RKO (cell line): ENCODE results near the gene TNMD.
"Not testable (repeated sequence)": the region's sequence is repeated elsewhere in the genome, so short reads cannot be mapped to it uniquely, and the experiment has no call there.

Experiments
- DNase-seq: peaks from one replicate; pipeline ENCODE4 v3.0.0-alpha.2; 2016; ENCODE audit warnings: low spot score

The TNMD gene

GRCh38 chrX:100584611-100585010 is at the start of gene TNMD:
Gene TNMD (plus strand): TSS chrX:100584936. CDS start chrX:100585019, 83 bp downstream.
- DNase-seq: no peak

- DNase-seq: not testable (repeated sequence)
Observed at GRCh38 chrX:100565534-100565933, 19.2 kb upstream of the TNMD start.

DNA sequence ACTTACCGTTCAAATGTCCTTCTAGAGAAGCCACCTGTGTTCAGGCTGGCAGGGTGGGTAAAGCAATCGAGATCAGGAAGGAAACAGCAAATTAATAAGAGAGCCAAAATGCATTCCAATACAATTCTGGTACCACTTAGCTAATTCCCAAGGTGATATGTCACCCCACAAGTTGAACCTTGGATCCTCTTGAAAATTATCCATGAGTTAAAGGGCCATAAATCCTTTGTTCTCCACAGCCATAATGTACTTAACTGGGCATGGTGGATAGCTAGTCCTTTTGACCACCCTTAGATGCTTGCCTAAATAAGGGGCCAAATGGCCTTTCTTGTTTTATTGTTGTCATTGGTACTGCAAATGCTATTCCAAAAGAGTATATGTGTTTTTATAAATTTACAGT is 2.0 kb downstream of the TNMD start:
- no peak for DNase-seq

- DNase-seq: no peak
Observed at GRCh38 chrX:100587861-100588260, 3.1 kb downstream of the TNMD start.

DNA sequence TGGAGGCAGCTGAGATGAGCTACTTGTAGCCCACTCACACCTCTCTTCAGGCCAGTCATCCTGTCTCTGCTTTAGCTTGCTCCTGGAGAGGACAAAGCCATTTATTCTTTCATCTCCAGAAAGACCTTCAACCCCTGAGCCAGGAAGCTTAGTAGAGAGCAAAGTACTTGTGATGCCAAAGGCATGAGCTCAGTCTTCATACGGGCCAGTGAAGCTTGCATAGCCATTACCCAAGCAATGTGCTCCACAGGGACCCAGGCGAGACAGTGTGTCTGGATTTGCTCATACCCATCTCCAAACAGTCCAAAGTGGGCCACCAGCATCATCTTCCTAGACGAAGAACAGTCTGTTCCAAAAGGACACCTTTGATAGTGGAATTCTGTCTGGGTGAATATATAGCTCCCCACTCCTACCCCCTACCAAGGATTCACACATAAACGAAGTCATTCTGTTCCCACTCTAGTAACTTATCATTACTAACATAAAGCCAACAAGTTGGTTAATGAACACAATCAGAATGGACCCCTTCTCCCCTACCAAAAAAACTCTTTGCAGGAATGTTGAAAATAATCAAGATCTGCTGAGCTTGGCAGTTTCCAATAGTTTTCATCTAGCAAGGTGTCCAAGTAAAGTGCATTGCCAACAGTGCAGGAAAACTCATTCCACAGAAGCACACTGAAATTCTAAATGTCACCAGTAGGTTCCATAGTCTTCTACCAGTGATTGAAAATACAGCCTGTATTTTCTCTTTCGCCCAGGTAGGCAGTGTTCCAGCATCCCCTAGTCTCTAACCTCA is 6.7 kb downstream of the TNMD start:
- DNase-seq: no peak

- DNase-seq: no peak
Observed at GRCh38 chrX:100593126-100593525, 8.4 kb downstream of the TNMD start.

DNA sequence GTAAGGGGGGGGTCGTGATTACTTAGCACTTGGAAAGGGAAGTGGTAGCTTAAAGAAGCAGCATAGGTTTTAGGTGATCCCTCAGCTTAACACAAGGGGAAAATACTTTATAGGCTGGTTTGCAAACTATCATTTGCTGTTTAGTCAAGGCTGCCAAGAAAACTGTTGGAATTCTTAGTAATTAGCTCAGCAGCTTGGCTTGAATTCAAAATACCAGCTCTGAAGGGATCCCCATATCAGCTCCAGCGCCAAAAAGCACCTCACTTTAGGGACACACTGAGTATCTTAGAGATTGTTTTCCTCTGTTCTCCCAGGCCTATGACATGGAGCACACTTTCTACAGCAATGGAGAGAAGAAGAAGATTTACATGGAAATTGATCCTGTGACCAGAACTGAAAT is 8.8 kb downstream of the TNMD start:
- no peak for DNase-seq

- DNase-seq: no peak
Observed at GRCh38 chrX:100596601-100597000, 11.9 kb downstream of the TNMD start.

DNA sequence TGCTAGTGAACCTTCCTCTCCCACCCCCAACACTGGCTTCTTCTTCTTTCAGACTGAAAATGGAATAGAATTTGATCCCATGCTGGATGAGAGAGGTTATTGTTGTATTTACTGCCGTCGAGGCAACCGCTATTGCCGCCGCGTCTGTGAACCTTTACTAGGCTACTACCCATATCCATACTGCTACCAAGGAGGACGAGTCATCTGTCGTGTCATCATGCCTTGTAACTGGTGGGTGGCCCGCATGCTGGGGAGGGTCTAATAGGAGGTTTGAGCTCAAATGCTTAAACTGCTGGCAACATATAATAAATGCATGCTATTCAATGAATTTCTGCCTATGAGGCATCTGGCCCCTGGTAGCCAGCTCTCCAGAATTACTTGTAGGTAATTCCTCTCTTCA is 14.7 kb downstream of the TNMD start:
- DNase-seq: no peak

DNA sequence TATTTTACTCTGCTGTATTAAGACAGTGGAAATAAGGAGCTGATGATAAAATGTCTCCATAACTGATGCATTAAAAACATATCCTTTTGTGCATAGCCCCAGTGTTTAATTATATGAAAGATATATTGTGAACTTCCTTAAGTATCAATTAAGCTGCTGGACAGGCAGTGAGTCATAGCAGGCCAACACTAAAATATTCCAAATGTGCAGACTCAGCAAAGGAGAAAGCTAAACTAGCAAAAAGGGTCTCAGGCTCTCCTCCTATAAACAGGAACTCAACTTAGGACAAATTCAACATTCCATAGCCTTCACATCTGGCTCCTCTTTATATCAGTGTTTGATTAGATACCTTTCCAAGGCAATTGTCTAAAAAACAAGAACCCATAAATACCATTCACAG is 15.6 kb downstream of the TNMD start:
- DNase-seq: no peak

- no peak for DNase-seq
Observed at GRCh38 chrX:100600758-100601157, 16.0 kb downstream of the TNMD start.

DNA sequence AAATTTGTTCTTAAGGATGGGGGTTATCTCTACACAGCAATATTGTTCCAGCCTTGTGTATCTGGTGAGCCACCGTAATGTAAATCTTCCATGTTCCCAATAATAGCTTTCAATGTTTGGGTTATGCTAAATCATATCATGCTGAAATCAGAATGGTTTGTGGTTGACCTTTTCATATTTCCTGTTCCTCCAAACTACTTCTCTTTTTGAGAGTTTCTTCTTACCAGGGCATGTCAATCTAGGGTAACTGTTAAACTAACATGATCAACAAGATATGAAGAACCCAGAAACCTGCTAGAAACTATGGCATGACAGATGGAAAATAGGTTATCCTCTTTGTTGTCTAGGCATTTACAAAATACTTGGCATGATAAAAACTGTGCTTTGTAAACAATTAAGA is 22.0 kb downstream of the TNMD start:
- no peak for DNase-seq

GRCh38 chrX:100609591-100609990 is 24.9 kb downstream of the TNMD start:
- peak; percentile 12 for DNase-seq

DNA sequence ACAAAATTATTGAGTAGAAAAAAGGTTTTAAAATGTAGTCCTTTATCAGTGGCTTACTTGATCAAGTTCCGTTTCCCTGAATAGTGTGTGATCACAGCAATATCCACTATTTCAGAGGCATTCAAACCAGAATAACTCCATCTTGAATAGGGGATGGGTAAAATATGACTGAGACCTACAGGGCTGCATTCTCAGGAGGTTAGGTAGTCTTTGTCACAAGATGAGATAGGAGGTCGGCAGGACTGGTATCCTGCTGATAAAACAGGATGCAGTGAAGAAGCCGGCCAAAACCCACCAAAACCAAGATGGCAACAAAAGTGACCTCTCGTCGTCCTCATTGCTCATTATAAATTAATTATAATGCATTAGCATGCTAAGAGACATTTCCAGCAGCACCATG is 27.2 kb downstream of the TNMD start:
- DNase-seq: no peak

DNA sequence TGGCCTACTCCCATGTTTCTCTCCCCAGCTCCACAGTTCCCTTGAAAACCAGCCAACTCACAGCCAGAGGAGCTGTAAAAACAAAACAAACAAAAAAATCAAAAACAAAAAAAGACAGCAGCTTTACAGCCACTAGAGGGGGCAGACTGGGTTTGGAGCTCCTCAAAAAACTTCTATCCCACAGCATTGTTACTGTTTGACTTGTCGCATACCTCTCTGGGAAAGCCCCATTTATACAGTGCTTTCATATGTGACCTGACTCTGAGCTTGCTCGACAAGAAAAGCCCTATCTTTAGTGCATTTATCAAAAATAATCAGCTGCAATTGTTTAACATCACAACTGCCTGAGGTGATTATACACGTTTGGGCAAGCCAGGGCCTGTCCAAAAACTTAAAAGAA is 30.3 kb downstream of the TNMD start:
- peak; percentile 72 for DNase-seq

DNA sequence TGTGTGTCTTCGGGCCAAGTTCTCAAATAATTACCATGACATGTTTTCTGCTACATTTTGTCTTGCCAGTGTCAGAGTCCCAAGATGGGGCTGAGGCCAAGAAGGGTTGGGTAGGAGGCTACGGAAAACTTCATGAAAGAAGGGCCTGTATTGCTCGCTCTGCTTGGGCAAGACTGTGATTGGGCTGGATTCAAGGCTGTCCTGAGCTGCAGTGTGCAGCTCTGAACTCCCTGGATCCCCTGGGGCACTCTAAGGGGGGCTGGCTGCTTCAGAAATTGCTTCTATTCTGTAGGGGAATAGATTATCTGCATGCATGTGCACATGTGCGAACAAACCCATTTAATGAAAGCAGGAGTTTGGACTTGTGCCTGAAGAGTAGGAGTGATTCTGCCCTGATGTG is 38.3 kb downstream of the TNMD start:
- DNase-seq: no peak

GRCh38 chrX:100625985-100626491 is 41.3 kb downstream of the TNMD start:
- DNase-seq: no peak

DNA sequence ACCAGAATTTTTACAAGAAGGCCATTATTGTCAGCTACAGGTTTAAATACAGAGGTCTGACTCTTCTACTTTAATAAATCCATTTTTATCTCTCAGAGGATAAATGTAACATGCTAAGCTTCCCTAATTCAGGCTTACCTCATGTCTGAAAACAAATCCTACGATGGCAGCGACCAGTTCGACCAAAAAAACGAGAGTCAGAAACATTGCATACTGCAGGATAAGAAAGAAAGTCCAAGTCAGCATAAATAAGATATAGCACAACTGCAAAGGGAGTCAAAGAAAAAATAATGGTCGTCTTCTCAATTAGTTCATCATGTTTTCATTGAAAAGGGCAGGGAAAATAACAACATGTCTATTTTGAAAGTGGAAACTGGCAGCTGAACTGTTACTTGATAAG is 50.3 kb downstream of the TNMD start:
- DNase-seq: no peak

DNA sequence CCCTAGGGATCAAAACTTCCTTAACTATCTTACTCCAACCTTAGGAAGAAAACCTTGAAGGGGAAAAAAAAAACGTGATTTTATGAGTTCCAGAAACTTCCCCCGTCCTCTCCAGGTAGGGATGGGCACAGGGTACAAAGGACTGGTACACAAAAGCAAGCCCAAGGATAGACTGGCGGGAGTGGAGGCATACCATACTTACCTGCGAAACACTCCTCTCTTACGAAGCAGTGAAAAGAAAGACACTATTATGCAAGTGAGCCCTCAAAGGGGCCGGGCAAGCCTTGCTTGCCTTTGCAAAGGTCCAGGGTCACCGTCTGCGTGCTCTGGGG is 51.2 kb downstream of the TNMD start:
- no peak for DNase-seq

DNA sequence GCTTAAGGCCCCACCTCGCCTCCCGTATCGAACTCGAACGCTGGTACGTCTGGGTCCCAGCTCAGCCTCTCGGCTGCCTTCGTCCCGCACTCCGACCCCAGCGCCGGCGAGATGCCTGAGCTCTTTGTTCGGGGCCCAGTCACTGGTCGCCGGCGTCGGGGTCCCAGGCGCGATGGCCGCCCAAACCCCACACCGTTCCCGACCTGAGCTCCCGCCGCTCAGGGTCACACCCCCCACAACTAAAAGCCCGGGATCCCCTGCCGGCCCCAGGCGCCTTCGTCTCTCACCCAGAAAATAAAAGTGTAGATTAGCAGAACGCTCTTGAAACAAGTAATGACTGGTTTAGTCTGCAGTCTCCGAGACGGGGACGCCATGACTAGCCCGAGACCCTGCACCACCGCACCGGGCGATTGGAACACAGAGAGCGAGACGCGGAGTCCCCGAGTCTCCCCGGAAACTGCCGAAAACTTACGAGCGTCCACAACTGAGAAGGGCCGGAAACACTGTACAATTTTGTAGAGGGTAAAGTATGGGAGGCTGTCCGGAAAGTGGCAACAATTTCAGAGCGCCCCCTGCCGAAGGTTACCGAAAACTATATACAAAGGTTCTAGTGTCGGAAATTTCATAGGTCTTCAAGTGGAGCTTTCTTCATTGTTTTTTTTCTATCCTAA is 51.7 kb downstream of the TNMD start, which contains the start of gene TSPAN6:
Gene TSPAN6, minus strand, starts transcription at position 486 of the 671 bp plus-strand sequence. Its CDS starts 112 bp downstream, at position 374.
- peak; percentile 90 for DNase-seq

DNA sequence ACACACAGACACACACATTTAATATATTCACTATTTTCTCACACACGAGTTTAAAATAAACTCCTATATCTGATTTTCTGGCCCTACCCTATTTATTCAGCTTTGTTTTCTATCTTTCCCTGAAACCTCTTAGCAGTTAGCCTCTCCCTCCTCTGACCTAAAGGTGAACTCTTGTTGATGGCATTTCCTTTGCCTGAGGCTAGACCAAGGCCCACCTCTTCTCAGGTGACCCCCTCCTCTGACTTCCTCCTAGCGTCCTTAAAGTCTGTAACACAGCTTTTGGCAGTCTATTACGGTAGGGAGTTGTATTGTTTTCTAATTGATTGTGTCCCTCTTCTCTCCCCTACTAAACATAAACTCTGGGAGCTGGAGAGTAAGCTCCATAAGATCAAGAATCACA is 57.6 kb downstream of the TNMD start:
- DNase-seq: no peak

GRCh38 chrX:100643212-100643611 is 58.5 kb downstream of the TNMD start:
- DNase-seq: no peak
